IPS-18c (cell line): ENCODE data around the gene TCEAL9.
"Not testable (repeated sequence)": the region's sequence is repeated elsewhere in the genome, so short reads cannot be mapped to it uniquely, and the experiment has no call there.

Experiments
- H3K4me3 ChIP-seq: 2 replicates; pipeline ENCODE4 v1.7.0; 2013; ENCODE audit warnings: low read depth, mild to moderate bottlenecking, low read length, moderate library complexity; ENCODE audit not compliant: insufficient read depth
- H3K9me3 ChIP-seq: one replicate; pipeline ENCODE4 v1.6.1; 2013; ENCODE audit warnings: mild to moderate bottlenecking, low read length, moderate library complexity; ENCODE audit not compliant: control insufficient read depth, insufficient read depth

The TCEAL9 gene

GRCh38 chrX:103363046-103363445 is 6.7 kb downstream of the TCEAL9 start:
- no peaks in the 10 kb centered on the region for H3K9me3 ChIP-seq

GRCh38 chrX:103367502-103367901 is 11.2 kb downstream of the TCEAL9 start:
- H3K9me3 ChIP-seq = no peaks in the 10 kb centered on the region
- H3K4me3 ChIP-seq = no peak overlapping the region

More at GRCh38 chrX:103363046-103363445, 6.7 kb downstream of the TCEAL9 start:
- no peak overlapping the region for H3K4me3 ChIP-seq

GRCh38 chrX:103369479-103369878 is 13.2 kb downstream of the TCEAL9 start:
- no peak overlapping the region for H3K4me3 ChIP-seq
- no peaks in the 10 kb centered on the region for H3K9me3 ChIP-seq

GRCh38 chrX:103372886-103373285 is 16.6 kb downstream of the TCEAL9 start:
- Histone ChIP-seq H3K4me3 (no peak overlapping the region), H3K9me3 (no peaks in the 10 kb centered on the region)

GRCh38 chrX:103373581-103373980 is 17.3 kb downstream of the TCEAL9 start:
- H3K9me3 ChIP-seq = no peaks in the 10 kb centered on the region
- H3K4me3 ChIP-seq = no peak overlapping the region

- H3K9me3 ChIP-seq = no peaks in the 10 kb centered on the region
Observed at GRCh38 chrX:103376118-103376978, 20.0 kb downstream of the TCEAL9 start, which contains the start of gene BEX3. TSS of gene BEX3 (plus strand) at chrX:103376538. CDS start at chrX:103377522, 984 bp downstream.

GRCh38 chrX:103376979-103377324 is 20.6 kb downstream of the TCEAL9 start:
- peak overlapping the region; percentile 62 for H3K4me3 ChIP-seq
- no peaks in the 10 kb centered on the region for H3K9me3 ChIP-seq

More at GRCh38 chrX:103376118-103376978, 20.0 kb downstream of the TCEAL9 start, which contains the start of gene BEX3:
- H3K4me3 ChIP-seq = peak within 1 kb of the TSS; percentile 94

- Histone ChIP-seq H3K9me3 (no peaks in the 10 kb centered on the region), H3K4me3 (no peak overlapping the region)
Observed at GRCh38 chrX:103378990-103379389, 22.7 kb downstream of the TCEAL9 start.

- Histone ChIP-seq H3K4me3 (no peak overlapping the region), H3K9me3 (no peaks in the 10 kb centered on the region)
Observed at GRCh38 chrX:103382877-103383276, 26.6 kb downstream of the TCEAL9 start.

- H3K9me3 ChIP-seq = no peaks in the 10 kb centered on the region
- no peak overlapping the region for H3K4me3 ChIP-seq
Observed at GRCh38 chrX:103384672-103385071, 28.4 kb downstream of the TCEAL9 start.

- not testable (repeated sequence) for H3K4me3 ChIP-seq, H3K9me3 ChIP-seq
Observed at GRCh38 chrX:103385283-103385830, 29.1 kb downstream of the TCEAL9 start.

GRCh38 chrX:103386332-103386731 is 30.0 kb downstream of the TCEAL9 start:
- Histone ChIP-seq H3K4me3 (no peak overlapping the region), H3K9me3 (no peaks in the 10 kb centered on the region)

GRCh38 chrX:103393487-103393886 is 37.2 kb downstream of the TCEAL9 start:
- Histone ChIP-seq H3K9me3 (no peaks in the 10 kb centered on the region), H3K4me3 (no peak overlapping the region)

- no peak overlapping the region for H3K4me3 ChIP-seq
- no peaks in the 10 kb centered on the region for H3K9me3 ChIP-seq
Observed at GRCh38 chrX:103396186-103396585, 39.9 kb downstream of the TCEAL9 start.

- H3K9me3 ChIP-seq = no peaks in the 10 kb centered on the region
- no peak overlapping the region for H3K4me3 ChIP-seq
Observed at GRCh38 chrX:103396660-103397059, 40.4 kb downstream of the TCEAL9 start.

- no peak overlapping the region for H3K4me3 ChIP-seq
- no peaks in the 10 kb centered on the region for H3K9me3 ChIP-seq
Observed at GRCh38 chrX:103397707-103398106, 41.4 kb downstream of the TCEAL9 start.

GRCh38 chrX:103398421-103398864 is 42.1 kb downstream of the TCEAL9 start:
- no peak overlapping the region for H3K4me3 ChIP-seq

GRCh38 chrX:103399744-103400143 is 43.4 kb downstream of the TCEAL9 start:
- no peaks in the 10 kb centered on the region for H3K9me3 ChIP-seq
- H3K4me3 ChIP-seq = no peak overlapping the region

More at GRCh38 chrX:103398421-103398864, 42.1 kb downstream of the TCEAL9 start:
- no peaks in the 10 kb centered on the region for H3K9me3 ChIP-seq
